ENCODE measurements around the gene PLCL1. TPM values are rescaled to one million over a fixed set of nuclear protein-coding genes. Genes with fewer than 3 reads are reported as not detected.

The PLCL1 gene
- polyA plus RNA-seq, 1 of the 3 experiments (the other 2 are of a cell fraction) = 7.7 TPM

DNA sequence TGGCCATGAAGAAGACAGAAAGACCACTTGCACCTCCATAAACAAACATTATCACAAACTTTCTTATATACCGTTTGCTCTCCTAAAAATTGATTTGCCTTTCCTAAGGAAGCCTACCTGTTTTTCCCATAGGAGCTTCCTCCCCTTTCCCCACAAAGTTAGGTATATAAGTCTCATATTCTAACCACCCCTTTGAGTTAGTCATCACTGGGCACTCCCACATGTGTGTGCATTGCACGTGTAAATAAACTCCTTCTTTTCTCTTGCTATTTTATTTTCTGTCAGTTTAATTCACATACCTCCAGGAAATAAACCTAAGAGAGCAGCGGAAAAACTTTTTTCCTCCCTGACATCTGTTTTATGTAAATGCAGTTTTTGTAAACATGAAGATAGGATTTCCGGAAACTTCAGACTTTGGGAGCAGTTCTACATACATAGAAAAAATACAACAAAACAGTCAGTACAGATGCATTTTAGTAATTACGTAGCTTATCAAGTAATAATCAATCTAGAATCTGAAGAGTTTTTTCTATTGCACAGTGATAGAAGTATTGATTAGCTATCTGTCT, 46.6 kb downstream of the PLCL1 start:
- WGBS (ENCODE audit: low lambda C conversion rate) = 74% methylated on average over 5 of the region's 5 CpGs
- Histone ChIP-seq H2AFZ (ENCODE audit: low read depth) (no peak overlapping the region), H3F3A (replicated peaks; ENCODE audit: insufficient read depth) (peaks cover 6% of the 10 kb centered on the region), H3K4me3 (ENCODE audit: low read depth in 2 of 2, low read length in 1 of 2) (no peak overlapping the region), H3K4me2 (no peak overlapping the region), H3K9me3 (no peaks in the 10 kb centered on the region), H3K9me2 (no peaks in the 10 kb centered on the region), H3K9ac (no peak overlapping the region), H3K27ac (ENCODE audit: low read depth in 2 of 2, low read length in 1 of 2) (no peak overlapping the region), H3K27me3 (ENCODE audit: insufficient read depth) (no peaks in the 10 kb centered on the region), H3K4me1 (ENCODE audit: control insufficient read depth in 1 of 2, insufficient read depth in 2 of 2, low read depth in 1 of 2, low read length in 1 of 2) (peaks cover 10 to 14% of the 10 kb centered on the region in 2 experiments; a peak in 3 of 4 replicates), H3K36me3 (replicated peaks in 1 of 2; ENCODE audit: control insufficient read depth in 1 of 2, insufficient read depth in 2 of 2, low read length in 1 of 2) (no peaks in the 10 kb centered on the region), H4K20me1 (ENCODE audit: insufficient read depth) (no peaks in the 10 kb centered on the region; the same call in 1 of the 2 replicates), H3K79me2 (ENCODE audit: insufficient read depth) (peaks cover 36% of the 10 kb centered on the region; the same call in 1 of the 2 replicates)
- POLR2A ChIA-PET = no interaction called here
- TF ChIP-seq MXI1 (IDR thresholded peaks at IDR 0.05; ENCODE audit: low read depth, low read length) = no peak
- no peak for TF ChIP-seq JUND (IDR thresholded peaks at IDR 0.05)
- TF ChIP-seq SIN3A (IDR thresholded peaks at IDR 0.05; ENCODE audit: borderline replicate concordance, low read depth, low read length) = no peak
- no peak for TF ChIP-seq RAD21 (IDR thresholded peaks at IDR 0.05; ENCODE audit: low read length)
- CTCF ChIA-PET = interaction anchor here (0.8 to 2.9 kb wide), 6 partner anchors 15 to 446 kb away, joined by 3 to 9 read pairs (median 4); no protein-coding TSS in a partner anchor
- no peak for DNase-seq

- peaks cover 10% of the 10 kb centered on the region in 2 experiments; a peak in 2 of 4 replicates for H3K4me1 ChIP-seq (ENCODE audit: control insufficient read depth in 1 of 2, insufficient read depth in 2 of 2, low read depth in 1 of 2, low read length in 1 of 2)
- POLR2A ChIA-PET = no interaction called here
- H3F3A ChIP-seq (replicated peaks; ENCODE audit: insufficient read depth) = peaks cover 1% of the 10 kb centered on the region
- 79% methylated on average over 1 of the region's 1 CpG for WGBS (ENCODE audit: low lambda C conversion rate)
- no peaks in the 10 kb centered on the region for H3K36me3 ChIP-seq (replicated peaks in 1 of 2; ENCODE audit: control insufficient read depth in 1 of 2, insufficient read depth in 2 of 2, low read length in 1 of 2)
- no peak overlapping the region for H2AFZ ChIP-seq (ENCODE audit: low read depth)
- H3K4me2 ChIP-seq = no peak overlapping the region
- H3K27me3 ChIP-seq (ENCODE audit: insufficient read depth) = no peaks in the 10 kb centered on the region
- no peak overlapping the region for H3K9ac ChIP-seq
- CTCF ChIA-PET = interaction anchor here (0.7 to 2.9 kb wide), 6 partner anchors 15 to 445 kb away, joined by 3 to 9 read pairs (median 4); no protein-coding TSS in a partner anchor
- no peaks in the 10 kb centered on the region; the same call in 1 of the 2 replicates for H4K20me1 ChIP-seq (ENCODE audit: insufficient read depth)
- no peaks in the 10 kb centered on the region for H3K9me3 ChIP-seq
- TF ChIP-seq EZH2phosphoT487 (IDR thresholded peaks at IDR 0.05; ENCODE audit: borderline replicate concordance, low read depth) (no peak), RAD21 (IDR thresholded peaks at IDR 0.05; ENCODE audit: low read length) (peak; percentile 45), CTCF (IDR thresholded peaks at IDR 0.05) (peak; percentile 13; the same call in 1 of the 2 replicates)
- H3K4me3 ChIP-seq (ENCODE audit: low read depth in 2 of 2, low read length in 1 of 2) = no peak overlapping the region
- peaks cover 38% of the 10 kb centered on the region; the same call in 1 of the 2 replicates for H3K79me2 ChIP-seq (ENCODE audit: insufficient read depth)
- no peak for DNase-seq
- H3K9me2 ChIP-seq = no peaks in the 10 kb centered on the region
- H3K27ac ChIP-seq (ENCODE audit: low read depth in 2 of 2, low read length in 1 of 2) = no peak overlapping the region
Observed at GRCh38 chr2:197851451-197851850, 47.1 kb downstream of the PLCL1 start.

GRCh38 chr2:197852108-197852507, 47.7 kb downstream of the PLCL1 start:
- peak; percentile 32 for DNase-seq
- Histone ChIP-seq H3K9ac (no peak overlapping the region), H2AFZ (ENCODE audit: low read depth) (no peak overlapping the region), H3F3A (replicated peaks; ENCODE audit: insufficient read depth) (no peaks in the 10 kb centered on the region), H3K4me3 (ENCODE audit: low read depth in 2 of 2, low read length in 1 of 2) (no peak overlapping the region), H3K79me2 (ENCODE audit: insufficient read depth) (peaks cover 40% of the 10 kb centered on the region; the same call in 1 of the 2 replicates), H3K9me3 (no peaks in the 10 kb centered on the region), H3K36me3 (replicated peaks in 1 of 2; ENCODE audit: control insufficient read depth in 1 of 2, insufficient read depth in 2 of 2, low read length in 1 of 2) (no peaks in the 10 kb centered on the region), H3K4me1 (ENCODE audit: control insufficient read depth in 1 of 2, insufficient read depth in 2 of 2, low read depth in 1 of 2, low read length in 1 of 2) (peaks cover 5 to 10% of the 10 kb centered on the region in 2 experiments; a peak in 2 of 4 replicates), H3K4me2 (no peak overlapping the region), H3K27me3 (ENCODE audit: insufficient read depth) (no peaks in the 10 kb centered on the region), H3K9me2 (no peaks in the 10 kb centered on the region), H3K27ac (ENCODE audit: low read depth in 2 of 2, low read length in 1 of 2) (peak overlapping the region in 1 of 2 experiments; percentile 22; a peak in 2 of 4 replicates), H4K20me1 (ENCODE audit: insufficient read depth) (no peaks in the 10 kb centered on the region; the same call in 1 of the 2 replicates)
- POLR2A ChIA-PET = no interaction called here
- 50% methylated on average over 2 of the region's 2 CpGs for WGBS (ENCODE audit: low lambda C conversion rate)
- CTCF ChIA-PET = interaction anchor here (0.7 to 2.9 kb wide), 4 partner anchors 38 to 445 kb away, joined by 3 to 9 read pairs (median 4); no protein-coding TSS in a partner anchor
- TF ChIP-seq MXI1 (IDR thresholded peaks at IDR 0.05; ENCODE audit: low read depth, low read length) (peak; percentile 30; the same call in 1 of the 2 replicates), JUND (IDR thresholded peaks at IDR 0.05) (no peak), ELF1 (IDR thresholded peaks at IDR 0.05) (no peak), RXRA (IDR thresholded peaks at IDR 0.05; ENCODE audit: borderline replicate concordance, low read depth) (no peak), CHD2 (IDR thresholded peaks at IDR 0.05; ENCODE audit: low read length, partially characterized antibody) (peak; percentile 30), RAD21 (IDR thresholded peaks at IDR 0.05; ENCODE audit: low read length) (peak; percentile 9; the same call in 1 of the 2 replicates), YY1 (IDR thresholded peaks at IDR 0.05; ENCODE audit: low read depth) (no peak)
- TF ChIP-seq, protein P1, sequence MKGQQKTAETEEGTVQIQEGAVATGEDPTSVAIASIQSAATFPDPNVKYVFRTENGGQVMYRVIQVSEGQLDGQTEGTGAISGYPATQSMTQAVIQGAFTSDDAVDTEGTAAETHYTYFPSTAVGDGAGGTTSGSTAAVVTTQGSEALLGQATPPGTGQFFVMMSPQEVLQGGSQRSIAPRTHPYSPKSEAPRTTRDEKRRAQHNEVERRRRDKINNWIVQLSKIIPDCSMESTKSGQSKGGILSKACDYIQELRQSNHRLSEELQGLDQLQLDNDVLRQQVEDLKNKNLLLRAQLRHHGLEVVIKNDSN (IDR thresholded peaks at IDR 0.05; ENCODE audit: borderline replicate concordance, low read depth) = no peak
- TF ChIP-seq, protein P2, sequence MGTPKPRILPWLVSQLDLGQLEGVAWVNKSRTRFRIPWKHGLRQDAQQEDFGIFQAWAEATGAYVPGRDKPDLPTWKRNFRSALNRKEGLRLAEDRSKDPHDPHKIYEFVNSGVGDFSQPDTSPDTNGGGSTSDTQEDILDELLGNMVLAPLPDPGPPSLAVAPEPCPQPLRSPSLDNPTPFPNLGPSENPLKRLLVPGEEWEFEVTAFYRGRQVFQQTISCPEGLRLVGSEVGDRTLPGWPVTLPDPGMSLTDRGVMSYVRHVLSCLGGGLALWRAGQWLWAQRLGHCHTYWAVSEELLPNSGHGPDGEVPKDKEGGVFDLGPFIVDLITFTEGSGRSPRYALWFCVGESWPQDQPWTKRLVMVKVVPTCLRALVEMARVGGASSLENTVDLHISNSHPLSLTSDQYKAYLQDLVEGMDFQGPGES (IDR thresholded peaks at IDR 0.05; ENCODE audit: low read depth, low read length) = no peak
- TF ChIP-seq, protein P3, sequence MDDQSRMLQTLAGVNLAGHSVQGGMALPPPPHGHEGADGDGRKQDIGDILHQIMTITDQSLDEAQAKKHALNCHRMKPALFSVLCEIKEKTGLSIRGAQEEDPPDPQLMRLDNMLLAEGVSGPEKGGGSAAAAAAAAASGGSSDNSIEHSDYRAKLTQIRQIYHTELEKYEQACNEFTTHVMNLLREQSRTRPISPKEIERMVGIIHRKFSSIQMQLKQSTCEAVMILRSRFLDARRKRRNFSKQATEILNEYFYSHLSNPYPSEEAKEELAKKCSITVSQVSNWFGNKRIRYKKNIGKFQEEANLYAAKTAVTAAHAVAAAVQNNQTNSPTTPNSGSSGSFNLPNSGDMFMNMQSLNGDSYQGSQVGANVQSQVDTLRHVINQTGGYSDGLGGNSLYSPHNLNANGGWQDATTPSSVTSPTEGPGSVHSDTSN (IDR thresholded peaks at IDR 0.05) = no peak

Measured in SK-N-SH (cell line).